GM18505 (cell line): ENCODE measurements around the gene BDKRB2.
"Not testable (repeated sequence)": the region's sequence is repeated elsewhere in the genome, so short reads cannot be mapped to it uniquely, and the experiment has no call there.

Source experiments
- ATAC-seq: cut with Tn5 transposase; IDR thresholded peaks from one replicate; pipeline ENCODE4 v1.9.1; 2021; ENCODE audit not compliant: unreplicated experiment
- POLR2A ChIP-seq: IDR thresholded peaks from 4 replicates; pipeline ENCODE4 v1.6.1; 2011; ENCODE audit warnings: borderline replicate concordance; ENCODE audit not compliant: insufficient read depth, insufficient read length; ENCODE audit errors: extremely low read depth

BDKRB2 gene

DNA sequence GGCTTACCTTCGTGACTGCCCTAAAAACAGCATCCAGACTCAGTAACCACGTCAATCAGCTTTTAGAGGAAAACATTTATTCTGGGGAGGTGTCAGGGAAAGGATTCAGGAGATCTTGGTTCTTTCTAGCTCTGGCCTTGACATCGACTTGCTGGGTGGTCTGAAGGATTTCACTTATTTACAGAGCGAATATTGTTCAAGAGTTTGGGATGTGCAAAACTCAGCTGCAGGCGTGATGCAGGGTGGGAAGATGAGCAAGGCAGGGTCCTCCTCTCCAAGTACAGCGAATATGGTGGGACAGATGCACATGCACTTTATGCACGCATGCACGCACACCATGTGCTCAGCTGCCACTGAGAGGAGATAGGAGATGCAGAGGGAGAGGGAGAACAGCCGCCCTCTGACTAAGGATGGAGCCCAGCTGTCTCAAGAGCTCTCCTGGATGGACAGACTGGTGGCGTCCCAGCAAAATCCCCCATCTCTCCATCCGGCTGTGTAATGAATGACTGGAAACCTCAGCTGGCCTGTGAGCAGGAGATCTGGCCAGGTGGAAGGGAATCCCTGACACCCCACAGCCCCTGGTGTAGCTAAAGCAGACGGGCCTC is 27.0 kb downstream of the BDKRB2 start:
- no peak for ATAC-seq
- TF ChIP-seq POLR2A = no peak

DNA sequence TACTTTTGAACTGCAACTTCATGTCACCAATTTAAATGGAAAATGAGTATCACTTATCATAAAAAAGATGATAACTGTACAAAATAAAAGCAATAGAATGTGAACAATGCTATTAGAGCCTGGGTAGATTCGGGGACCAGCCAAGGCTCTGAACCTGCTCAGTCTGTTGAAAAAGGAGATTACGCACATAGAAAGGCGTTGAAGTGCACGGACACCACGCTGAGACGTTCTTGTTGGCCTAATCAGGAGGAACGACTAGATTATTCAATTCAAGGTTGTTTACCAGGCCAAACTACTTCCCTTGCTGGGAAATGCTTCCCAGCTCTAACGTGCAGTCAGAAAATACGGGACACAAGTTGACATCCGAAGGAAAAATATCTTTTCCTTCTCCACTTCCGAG is 27.9 kb downstream of the BDKRB2 start:
- ATAC-seq = no peak
- TF ChIP-seq POLR2A = no peak

DNA sequence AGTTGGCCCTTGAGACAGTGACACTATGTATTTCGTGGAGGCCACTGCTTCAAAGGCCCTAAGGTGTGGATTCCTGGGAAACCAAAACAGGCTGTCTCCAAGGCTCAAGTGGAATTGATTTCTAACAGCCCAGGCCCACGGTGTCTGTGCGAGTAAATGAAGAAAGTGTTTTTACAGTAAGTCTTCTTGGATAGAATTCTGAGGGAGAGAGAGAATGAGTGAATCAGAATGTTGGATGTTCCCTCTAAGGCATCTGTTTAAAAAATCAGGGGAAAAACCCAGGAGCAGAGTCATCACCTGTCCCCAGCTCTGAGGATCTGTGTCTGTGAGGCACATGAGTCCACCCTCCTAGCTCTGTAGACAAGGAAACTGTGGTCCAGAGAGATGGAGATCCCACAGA is 29.0 kb downstream of the BDKRB2 start:
- TF ChIP-seq POLR2A = no peak
- no peak for ATAC-seq

DNA sequence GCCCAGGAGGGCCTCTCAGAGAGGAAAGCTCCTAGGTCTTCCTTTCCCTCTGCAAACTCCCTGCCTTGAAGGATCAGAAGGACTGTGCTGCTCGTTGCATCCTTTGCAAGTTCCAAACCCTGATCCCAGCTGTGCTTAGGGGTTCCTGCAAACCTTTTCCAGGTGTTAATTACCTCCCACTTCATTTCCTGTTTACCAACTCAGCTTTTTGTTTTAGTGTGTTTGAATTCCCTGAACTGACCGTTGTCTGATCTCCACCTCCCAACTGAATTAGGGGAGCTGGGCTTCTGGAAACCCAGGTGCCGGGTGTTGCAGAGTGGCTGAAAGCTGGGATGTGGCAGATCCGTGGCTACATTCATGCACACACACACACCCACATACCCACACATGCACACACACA is 30.8 kb downstream of the BDKRB2 start:
- TF ChIP-seq POLR2A = no peak

DNA sequence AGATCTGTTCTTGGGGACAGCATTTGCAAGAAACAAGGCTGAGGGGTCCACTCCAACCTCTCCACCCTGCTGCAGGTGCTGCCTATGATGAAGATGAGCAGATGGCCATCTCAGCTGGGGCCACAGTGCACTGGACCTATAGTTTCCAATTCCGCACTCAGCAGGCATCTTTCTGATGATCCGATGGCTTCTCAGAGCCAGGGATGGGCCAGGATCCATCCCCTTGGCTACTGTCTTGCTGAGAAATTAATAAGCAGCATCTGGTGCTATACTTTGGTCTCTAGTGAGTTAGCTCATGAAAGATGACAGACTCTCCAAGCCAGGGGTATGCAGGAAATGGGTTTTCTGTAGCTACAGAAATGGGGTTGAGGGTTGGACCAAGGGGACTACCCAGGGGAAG is 33.0 kb downstream of the BDKRB2 start:
- no peak for ATAC-seq
- TF ChIP-seq POLR2A = no peak

More for the DNA sequence above, 30.8 kb downstream of the BDKRB2 start:
- ATAC-seq = no peak

DNA sequence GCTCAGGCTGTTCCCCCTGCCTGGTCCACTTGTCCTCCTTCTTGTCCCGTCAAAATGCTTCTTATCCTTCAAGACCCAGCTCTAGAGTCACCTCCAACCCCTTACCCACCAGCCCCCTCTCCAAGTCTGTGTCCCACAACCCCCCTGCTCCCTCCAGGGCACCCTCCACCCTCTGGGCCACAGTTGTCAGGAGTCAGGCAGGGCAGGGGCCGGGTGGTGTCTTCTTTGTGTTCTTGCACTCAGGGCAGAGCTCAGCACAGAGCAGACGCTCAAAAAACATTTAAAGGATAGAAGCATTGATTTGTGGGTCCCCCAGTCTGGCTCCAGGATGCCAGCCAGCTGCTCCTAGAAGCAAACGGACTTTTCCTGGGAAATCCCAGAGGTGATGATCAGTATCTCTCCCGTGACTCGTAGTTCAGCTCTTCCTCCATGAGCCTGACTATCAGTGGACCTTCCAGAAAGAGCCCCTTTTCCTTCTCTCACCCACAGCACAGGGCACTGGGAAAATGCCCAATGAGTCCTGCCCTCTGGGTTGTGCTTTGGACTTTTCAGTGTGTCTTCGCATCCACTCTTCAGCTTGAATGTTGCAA is 34.1 kb downstream of the BDKRB2 start:
- no peak for TF ChIP-seq POLR2A
- ATAC-seq = no peak

DNA sequence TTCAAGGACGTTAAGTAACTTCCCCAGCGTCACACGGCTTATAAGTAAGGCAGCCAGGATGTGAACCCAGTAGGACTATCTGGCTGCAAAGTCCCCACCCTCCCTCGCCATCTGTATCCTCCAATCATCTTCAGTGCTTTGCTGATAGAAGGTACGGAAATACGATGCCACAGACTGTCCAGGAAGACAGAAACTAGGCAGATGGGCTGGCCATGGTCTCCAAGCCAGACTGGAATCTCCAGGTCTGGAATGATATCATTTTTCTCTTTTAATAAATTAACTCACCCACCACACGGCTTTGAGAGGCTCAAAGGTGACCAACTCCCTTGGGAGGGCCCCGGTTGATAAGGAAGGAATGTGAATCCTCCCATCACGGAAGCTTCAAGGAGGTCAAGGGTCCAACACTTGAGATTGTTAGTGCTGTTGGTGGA is 35.1 kb downstream of the BDKRB2 start:
- no peak for ATAC-seq
- TF ChIP-seq POLR2A = no peak

DNA sequence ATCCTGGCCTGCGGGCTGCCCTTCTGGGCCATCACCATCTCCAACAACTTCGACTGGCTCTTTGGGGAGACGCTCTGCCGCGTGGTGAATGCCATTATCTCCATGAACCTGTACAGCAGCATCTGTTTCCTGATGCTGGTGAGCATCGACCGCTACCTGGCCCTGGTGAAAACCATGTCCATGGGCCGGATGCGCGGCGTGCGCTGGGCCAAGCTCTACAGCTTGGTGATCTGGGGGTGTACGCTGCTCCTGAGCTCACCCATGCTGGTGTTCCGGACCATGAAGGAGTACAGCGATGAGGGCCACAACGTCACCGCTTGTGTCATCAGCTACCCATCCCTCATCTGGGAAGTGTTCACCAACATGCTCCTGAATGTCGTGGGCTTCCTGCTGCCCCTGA is 36.0 kb downstream of the BDKRB2 start:
- TF ChIP-seq POLR2A = no peak
- no peak for ATAC-seq

DNA sequence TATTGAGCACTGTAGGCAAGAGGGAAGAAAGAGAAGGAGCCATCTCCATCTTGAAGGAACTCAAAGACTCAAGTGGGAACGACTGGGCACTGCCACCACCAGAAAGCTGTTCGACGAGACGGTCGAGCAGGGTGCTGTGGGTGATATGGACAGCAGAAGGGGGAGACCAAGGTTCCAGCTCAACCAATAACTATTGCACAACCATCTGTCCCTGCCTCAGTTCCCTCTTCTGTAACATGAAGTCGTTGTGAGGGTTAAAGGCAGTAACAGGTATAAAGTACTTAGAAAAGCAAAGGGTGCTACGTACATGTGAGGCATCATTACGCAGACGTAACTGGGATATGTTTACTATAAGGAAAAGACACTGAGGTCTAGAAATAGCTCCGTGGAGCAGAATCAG is 37.5 kb downstream of the BDKRB2 start:
- ATAC-seq = no peak
- no peak for TF ChIP-seq POLR2A

DNA sequence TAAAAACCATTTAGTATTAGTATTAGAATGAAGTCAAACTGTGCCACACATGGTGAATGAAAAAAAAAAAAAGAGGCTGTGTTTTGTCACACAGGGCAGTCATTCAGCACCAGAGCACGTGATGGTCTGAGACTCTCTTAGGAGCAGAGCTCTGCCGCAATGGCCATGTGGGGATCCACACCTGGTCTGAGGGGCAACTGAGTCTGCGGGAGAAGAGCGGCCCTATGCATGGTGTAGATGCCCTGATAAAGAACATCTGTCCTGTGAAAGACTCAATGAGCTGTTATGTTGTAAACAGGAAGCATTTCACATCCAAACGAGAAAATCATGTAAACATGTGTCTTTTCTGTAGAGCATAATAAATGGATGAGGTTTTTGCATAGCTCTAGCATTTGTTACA is 39.1 kb downstream of the BDKRB2 start:
- no peak for TF ChIP-seq POLR2A
- ATAC-seq = no peak

DNA sequence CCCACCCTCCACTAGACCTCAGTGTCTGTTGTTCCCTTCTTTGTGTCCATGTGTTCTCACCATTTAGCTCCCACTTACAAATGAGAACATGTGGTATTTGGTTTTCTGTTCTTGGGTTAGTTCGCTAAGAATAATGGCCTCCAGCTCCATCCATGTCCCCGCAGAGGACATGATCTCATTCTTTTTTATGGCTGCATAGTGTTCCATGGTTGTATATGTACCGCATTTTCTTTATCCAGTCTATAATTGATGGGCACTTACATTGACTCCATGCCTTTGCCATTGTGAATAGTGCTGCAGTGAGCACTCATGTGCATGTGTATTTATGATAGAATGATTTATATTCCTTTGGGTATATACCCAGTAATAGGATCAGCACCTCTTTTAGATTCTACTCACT is 40.4 kb downstream of the BDKRB2 start:
- ATAC-seq = not testable (repeated sequence)

DNA sequence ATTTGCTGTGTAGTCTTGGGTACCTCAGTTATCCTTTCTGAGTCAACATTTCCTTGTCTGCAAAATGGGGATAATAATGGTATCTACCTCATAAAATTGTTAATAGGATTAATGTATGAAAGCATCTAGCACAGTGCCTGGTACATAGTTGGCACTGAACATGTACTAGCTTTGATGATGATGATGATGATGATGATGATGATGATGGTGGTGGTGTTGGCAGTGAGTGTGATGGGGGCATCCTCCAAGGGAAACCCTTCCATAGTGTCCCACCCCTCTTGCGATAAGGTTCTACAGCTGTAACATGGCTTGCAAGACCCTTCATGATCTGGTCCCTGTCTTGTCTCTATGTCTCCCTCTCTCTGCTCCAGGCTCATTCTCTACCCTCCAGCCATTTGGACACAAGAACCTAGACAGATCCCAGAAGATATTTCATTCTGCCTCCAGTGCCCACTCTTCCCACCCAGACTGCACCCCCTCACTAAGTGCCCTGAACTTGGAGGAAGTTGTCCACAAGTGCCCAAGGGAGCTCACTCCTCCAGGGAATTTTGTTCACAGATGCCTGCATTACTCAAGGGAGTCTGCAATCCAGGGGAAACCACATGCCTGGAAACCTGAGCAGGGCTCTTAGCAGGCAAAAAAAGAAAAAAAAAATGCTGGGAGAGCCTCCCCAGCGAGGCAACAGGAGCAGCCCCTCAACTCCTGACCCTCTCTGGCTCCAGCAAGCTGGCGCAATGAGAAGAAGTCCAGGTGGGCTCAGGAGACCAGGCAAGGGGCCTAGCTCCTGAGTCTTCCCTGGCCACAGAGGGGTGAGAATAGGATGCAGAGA is 41.3 kb downstream of the BDKRB2 start:
- no peak for TF ChIP-seq POLR2A
- ATAC-seq = no peak

DNA sequence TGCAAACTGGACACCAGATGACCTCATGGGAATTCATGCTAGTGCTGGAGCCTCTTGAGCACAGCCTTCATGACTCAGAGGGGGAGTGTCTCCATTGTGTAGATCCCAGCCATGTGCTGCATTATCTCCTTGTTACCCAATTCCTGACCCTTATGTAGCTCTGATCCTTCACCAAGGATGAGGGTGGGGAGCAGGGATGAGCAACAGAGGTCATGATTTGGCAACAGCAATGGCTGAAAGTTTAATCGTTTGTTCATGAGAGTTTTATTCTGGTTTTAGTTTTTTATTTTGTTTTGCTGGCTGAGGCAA is 41.9 kb downstream of the BDKRB2 start:
- no peak for TF ChIP-seq POLR2A

DNA sequence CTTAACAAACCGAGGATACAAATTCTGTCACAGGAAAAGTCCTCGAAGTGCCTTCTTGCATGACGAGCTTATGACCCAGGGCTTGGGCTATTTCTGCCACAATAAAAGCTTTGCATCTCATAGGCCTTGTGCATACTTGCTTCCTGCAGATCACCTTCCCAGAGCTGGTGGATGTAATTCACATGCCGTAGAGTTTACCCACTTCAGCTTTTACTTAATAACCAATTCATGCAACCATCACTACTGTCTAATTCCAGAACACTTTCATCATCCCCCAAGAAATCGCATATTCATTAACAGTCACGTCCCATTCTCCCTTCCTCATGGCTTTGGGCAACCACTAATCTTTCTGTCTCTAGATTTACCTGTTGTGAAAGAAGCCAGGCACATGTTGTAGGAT is 42.4 kb downstream of the BDKRB2 start:
- ATAC-seq = no peak
- TF ChIP-seq POLR2A = no peak

More for the DNA sequence above, 41.9 kb downstream of the BDKRB2 start:
- ATAC-seq = no peak
